HL-60 (cell line): ENCODE data around the gene SNAPC5.

Source experiments
- DNase-seq, 2 experiments: peaks; one replicate each; pipeline ENCODE4 v3.0.0-alpha.2; 2010 to 2020; ENCODE audit warnings: low read depth in 1 of 2, low spot score in 1 of 2
- H3K27ac ChIP-seq: fragments of 250-450 bp; sonication (Bioruptor Pico); replicated peaks from 2 replicates; pipeline ENCODE4 v1.5.1; 2020; ENCODE audit warnings: mild to moderate bottlenecking, moderate library complexity
- H3K27me3 ChIP-seq: fragments of 250-450 bp; sonication (Bioruptor Pico); 2 replicates; pipeline ENCODE4 v1.5.1; 2021; ENCODE audit warnings: mild to moderate bottlenecking, moderate library complexity; ENCODE audit not compliant: insufficient read depth, poor library complexity, severe bottlenecking
- H3K4me3 ChIP-seq: replicated peaks from 2 replicates; pipeline ENCODE4 v1.5.1; 2011; ENCODE audit warnings: mild to moderate bottlenecking, control low read depth, low read length; ENCODE audit not compliant: insufficient read depth
- GABPA ChIP-seq: IDR thresholded peaks from 2 replicates; pipeline ENCODE4 v1.6.1; 2012; ENCODE audit warnings: low read depth
- POLR2AphosphoS5 ChIP-seq: IDR thresholded peaks from 2 replicates; pipeline ENCODE4 v1.6.1; 2012; ENCODE audit warnings: low read depth
- REST ChIP-seq: IDR thresholded peaks from 2 replicates; pipeline ENCODE4 v1.6.1; 2012; ENCODE audit warnings: low read depth; ENCODE audit not compliant: insufficient replicate concordance
- SPI1 ChIP-seq: IDR thresholded peaks from 2 replicates; pipeline ENCODE4 v1.6.1; 2012; ENCODE audit warnings: low read depth, mild to moderate bottlenecking, borderline replicate concordance
- TF ChIP-seq, protein P1 (sequence below): IDR thresholded peaks from one replicate; pipeline ENCODE4 v1.5.1; 2011; ENCODE audit warnings: low read length, control low read depth, inconsistent platforms; ENCODE audit not compliant: insufficient read depth

SNAPC5 gene

DNA sequence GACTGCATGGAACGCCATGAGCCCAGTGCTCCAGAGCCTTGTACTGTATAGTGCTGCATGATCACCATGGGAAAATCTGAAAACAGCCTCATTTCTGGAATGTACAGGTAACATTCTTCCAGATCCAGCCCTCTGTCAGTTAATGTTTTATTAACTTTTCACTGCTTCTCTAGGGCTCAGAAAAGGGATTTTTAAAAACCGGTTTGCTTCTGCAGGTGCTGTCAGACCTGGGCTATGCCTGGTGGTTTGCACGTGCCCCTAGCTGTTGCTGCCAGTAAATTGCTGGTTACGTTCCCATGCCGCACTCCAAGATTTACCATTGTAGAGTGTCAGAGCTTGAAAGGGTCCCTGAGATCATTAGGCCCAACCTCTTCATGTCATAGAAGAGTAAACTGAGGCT, 9.0 kb downstream of the SNAPC5 start:
- TF ChIP-seq POLR2AphosphoS5 (no peak), GABPA (no peak), SPI1 (no peak)
- no peak overlapping the region for H3K27ac ChIP-seq
- no peak overlapping the region for H3K4me3 ChIP-seq
- DNase-seq, result no peak
- no peaks in the 10 kb centered on the region for H3K27me3 ChIP-seq

DNA sequence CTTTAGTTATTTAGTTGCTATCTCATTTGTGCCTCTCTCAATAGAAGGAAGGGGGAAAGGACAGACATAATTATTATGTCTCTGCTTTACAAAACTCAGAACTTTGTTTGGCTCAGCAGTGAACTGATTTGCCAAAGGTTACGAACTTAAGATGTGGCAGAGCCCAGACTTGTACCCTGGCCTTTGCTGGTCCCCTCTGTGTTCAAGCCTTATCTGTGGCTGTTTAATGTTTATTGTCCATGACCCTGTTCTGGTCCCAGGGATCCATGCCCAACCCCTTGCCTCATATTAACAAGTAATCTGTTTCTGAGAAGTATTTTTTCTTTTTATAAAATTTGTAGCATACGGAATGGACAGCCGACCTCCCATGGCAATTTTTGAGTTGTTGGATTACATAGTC, 10.7 kb downstream of the SNAPC5 start:
- Histone ChIP-seq H3K27me3 (no peaks in the 10 kb centered on the region), H3K4me3 (no peak overlapping the region), H3K27ac (no peak overlapping the region)
- DNase-seq, result no peak
- TF ChIP-seq REST (no peak), SPI1 (no peak), POLR2AphosphoS5 (no peak), GABPA (no peak)
- TF ChIP-seq, protein P1, sequence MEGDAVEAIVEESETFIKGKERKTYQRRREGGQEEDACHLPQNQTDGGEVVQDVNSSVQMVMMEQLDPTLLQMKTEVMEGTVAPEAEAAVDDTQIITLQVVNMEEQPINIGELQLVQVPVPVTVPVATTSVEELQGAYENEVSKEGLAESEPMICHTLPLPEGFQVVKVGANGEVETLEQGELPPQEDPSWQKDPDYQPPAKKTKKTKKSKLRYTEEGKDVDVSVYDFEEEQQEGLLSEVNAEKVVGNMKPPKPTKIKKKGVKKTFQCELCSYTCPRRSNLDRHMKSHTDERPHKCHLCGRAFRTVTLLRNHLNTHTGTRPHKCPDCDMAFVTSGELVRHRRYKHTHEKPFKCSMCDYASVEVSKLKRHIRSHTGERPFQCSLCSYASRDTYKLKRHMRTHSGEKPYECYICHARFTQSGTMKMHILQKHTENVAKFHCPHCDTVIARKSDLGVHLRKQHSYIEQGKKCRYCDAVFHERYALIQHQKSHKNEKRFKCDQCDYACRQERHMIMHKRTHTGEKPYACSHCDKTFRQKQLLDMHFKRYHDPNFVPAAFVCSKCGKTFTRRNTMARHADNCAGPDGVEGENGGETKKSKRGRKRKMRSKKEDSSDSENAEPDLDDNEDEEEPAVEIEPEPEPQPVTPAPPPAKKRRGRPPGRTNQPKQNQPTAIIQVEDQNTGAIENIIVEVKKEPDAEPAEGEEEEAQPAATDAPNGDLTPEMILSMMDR, result no peak

DNA sequence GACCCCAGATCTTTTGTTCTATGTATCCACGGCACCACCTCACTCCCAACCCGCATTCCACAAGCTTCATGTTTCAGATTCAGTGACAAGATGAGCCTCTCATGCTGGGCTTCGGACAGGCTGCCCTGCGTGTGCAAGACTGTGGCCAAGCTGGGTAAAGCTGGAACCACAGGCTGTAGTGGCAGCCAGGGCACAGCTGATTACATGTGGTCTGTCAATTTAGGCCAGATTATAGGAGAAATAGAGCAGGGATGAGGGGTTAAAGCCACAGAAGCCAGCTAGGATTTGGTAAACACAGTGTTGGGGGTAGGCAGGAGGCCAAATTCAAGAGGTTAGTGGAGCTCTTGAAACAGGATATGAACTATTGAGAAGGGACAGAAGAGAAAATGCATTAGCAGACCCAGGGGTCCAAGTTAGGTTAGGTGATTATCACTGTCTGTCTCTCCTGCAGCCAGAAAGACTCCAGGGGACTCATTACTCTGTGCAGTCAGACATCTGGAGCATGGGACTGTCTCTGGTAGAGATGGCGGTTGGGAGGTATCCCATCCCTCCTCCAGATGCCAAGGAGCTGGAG, 12.9 kb downstream of the SNAPC5 start:
- no peak overlapping the region for H3K27ac ChIP-seq
- no peak for DNase-seq
- TF ChIP-seq REST (no peak), GABPA (no peak), POLR2AphosphoS5 (no peak), SPI1 (no peak)
- TF ChIP-seq, protein P1, result no peak
- no peak overlapping the region for H3K4me3 ChIP-seq
- no peaks in the 10 kb centered on the region for H3K27me3 ChIP-seq

DNA sequence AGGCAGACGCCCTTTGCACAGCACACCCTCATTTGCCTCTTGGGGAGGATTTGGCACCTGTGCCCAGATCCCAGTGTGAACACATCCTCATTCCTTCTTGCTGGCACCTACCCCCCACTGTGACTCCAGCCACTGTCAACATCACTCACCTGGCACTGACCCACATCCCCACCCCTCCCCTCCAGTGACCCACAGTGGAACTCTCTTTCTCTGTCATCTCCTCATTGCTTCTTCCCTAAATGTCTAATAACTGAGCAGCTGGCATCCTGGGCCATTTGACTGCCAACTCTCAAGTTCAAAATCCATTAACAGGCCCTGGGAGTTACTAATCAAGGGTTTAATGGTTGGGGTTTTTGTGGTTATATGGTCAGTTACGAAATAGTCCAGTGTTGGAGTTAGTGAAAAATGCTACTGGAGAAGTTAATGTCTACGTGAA, 14.4 kb downstream of the SNAPC5 start:
- Histone ChIP-seq H3K27ac (no peak overlapping the region), H3K4me3 (no peak overlapping the region), H3K27me3 (no peaks in the 10 kb centered on the region)
- DNase-seq, result peak in 1 of 2 experiments; percentile 72
- TF ChIP-seq SPI1, result no peak
- TF ChIP-seq, protein P1, result no peak
- TF ChIP-seq REST, result no peak
- TF ChIP-seq POLR2AphosphoS5, result no peak
- TF ChIP-seq GABPA, result no peak
